C4-2B (cell line): Measurements from ENCODE around the gene DAD1.

Source experiments
- CTCF ChIP-seq: fragments of 450-650 bp; conservative IDR thresholded peaks from 2 replicates; pipeline ENCODE4 v1.5.1; 2017; ENCODE audit warnings: mild to moderate bottlenecking
- ZFX ChIP-seq: fragments of 450-650 bp; IDR thresholded peaks from 2 replicates; pipeline ENCODE4 v1.6.1; 2017

- TF ChIP-seq CTCF (no peak), ZFX (no peak)
These were observed 5.2 kb upstream of the DAD1 start for GRCh38 chr14:22594156-22594716.
